Measurements from ENCODE around the gene PRICKLE4. TPM values are rescaled to one million over a fixed set of nuclear protein-coding genes. Genes with fewer than 3 reads are reported as not detected.

The PRICKLE4 gene
- total and polyA plus RNA-seq, 2 of the 13 experiments (the other 11 are each of a cell fraction or from before 2014, with no cell fraction given) = 0.92 to 1.2 TPM

DNA sequence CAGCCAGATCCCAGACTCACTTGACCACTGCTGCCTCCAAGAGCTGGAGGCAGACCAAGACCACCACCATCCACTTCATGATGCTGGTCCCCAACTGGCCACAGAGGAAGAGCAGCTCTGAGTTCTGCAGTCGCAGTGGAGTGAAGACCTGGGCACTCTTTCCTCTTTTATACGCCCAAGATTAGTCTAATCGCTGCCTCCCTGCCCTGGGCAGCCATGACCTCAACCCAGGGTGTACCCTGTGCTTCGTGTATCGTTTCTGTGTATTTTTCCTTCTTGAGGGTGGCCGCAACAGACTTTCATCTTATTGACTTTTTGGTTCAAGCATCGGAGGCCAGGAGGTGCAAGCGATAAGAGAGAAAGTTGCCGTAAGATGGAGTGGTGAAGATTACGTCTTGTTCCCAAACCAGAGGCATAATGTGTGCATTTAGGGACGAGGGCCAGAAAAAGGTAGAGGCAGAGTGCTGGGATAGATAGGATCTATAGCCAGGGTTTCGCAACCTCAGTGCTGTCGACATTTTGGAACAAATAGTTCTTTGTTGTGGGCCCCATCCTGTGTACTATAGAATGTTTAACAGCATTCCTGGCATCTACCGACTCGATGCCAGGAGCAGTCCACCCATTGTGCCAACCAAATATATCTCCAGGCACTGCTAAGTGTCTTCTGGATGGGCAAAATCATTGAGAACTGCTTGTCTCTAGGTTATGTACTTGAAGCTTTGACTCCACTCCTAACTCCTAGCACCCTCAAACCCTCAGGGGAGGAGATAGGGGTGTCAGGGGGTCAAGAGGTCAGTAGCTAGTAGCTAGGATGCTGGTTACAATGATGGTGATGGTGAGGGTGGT is 33.1 kb upstream of the PRICKLE4 start, which contains the start of gene PGC (continued):
- TF ChIP-seq ZNF724P (CRISPR knock-in tag; IDR thresholded peaks at IDR 0.05; ENCODE audit: borderline replicate concordance) = 0 out of 2 replicates have a peak, but pooled peaks have one; percentile 65
- peak; percentile 40 for TF ChIP-seq SMC3 (IDR thresholded peaks at IDR 0.05; ENCODE audit: low read length)
- peak; percentile 5 for TF ChIP-seq RBM22 (optimal IDR thresholded peaks at IDR 0.05; ENCODE audit: low read length)
- TF ChIP-seq TAF1 (CRISPR knock-in tag; IDR thresholded peaks at IDR 0.05) = peak; percentile 55; the same call in 1 of the 2 replicates
- peak; percentile 85 for TF ChIP-seq ZMYM2 (CRISPR knock-in tag; IDR thresholded peaks at IDR 0.05)
- TF ChIP-seq HNRNPH1 (optimal IDR thresholded peaks at IDR 0.05; ENCODE audit: low read depth, low read length) = no peak
- no peak for TF ChIP-seq GZF1 (CRISPR knock-in tag; IDR thresholded peaks at IDR 0.05)
- TF ChIP-seq ZNF770 (CRISPR knock-in tag; IDR thresholded peaks at IDR 0.05) = peak; percentile 70
- TF ChIP-seq, protein P1, sequence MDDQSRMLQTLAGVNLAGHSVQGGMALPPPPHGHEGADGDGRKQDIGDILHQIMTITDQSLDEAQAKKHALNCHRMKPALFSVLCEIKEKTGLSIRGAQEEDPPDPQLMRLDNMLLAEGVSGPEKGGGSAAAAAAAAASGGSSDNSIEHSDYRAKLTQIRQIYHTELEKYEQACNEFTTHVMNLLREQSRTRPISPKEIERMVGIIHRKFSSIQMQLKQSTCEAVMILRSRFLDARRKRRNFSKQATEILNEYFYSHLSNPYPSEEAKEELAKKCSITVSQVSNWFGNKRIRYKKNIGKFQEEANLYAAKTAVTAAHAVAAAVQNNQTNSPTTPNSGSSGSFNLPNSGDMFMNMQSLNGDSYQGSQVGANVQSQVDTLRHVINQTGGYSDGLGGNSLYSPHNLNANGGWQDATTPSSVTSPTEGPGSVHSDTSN (CRISPR knock-in tag; IDR thresholded peaks at IDR 0.05; ENCODE audit: borderline replicate concordance) = no peak
- TF ChIP-seq RBFOX2 (IDR thresholded peaks at IDR 0.05; ENCODE audit: low read depth, low read length) = no peak; the same call in 1 of the 2 replicates
- TF ChIP-seq NFATC3 (CRISPR knock-in tag; IDR thresholded peaks at IDR 0.05) = peak; percentile 77; the same call in 1 of the 2 replicates
- no peak for TF ChIP-seq ZNF367 (CRISPR knock-in tag; IDR thresholded peaks at IDR 0.05; ENCODE audit: borderline replicate concordance)
- TF ChIP-seq SOX5 (CRISPR knock-in tag; IDR thresholded peaks at IDR 0.05; ENCODE audit: borderline replicate concordance) = peak; percentile 93
- TF ChIP-seq ZNF605 (CRISPR knock-in tag; IDR thresholded peaks at IDR 0.05) = peak; percentile 91
- TF ChIP-seq, protein P2, sequence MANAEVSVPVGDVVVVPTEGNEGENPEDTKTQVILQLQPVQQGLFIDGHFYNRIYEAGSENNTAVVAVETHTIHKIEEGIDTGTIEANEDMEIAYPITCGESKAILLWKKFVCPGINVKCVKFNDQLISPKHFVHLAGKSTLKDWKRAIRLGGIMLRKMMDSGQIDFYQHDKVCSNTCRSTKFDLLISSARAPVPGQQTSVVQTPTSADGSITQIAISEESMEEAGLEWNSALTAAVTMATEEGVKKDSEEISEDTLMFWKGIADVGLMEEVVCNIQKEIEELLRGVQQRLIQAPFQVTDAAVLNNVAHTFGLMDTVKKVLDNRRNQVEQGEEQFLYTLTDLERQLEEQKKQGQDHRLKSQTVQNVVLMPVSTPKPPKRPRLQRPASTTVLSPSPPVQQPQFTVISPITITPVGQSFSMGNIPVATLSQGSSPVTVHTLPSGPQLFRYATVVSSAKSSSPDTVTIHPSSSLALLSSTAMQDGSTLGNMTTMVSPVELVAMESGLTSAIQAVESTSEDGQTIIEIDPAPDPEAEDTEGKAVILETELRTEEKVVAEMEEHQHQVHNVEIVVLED (CRISPR knock-in tag; IDR thresholded peaks at IDR 0.05; ENCODE audit: borderline replicate concordance) = peak; percentile 66; the same call in 1 of the 2 replicates
- TF ChIP-seq, protein P3, sequence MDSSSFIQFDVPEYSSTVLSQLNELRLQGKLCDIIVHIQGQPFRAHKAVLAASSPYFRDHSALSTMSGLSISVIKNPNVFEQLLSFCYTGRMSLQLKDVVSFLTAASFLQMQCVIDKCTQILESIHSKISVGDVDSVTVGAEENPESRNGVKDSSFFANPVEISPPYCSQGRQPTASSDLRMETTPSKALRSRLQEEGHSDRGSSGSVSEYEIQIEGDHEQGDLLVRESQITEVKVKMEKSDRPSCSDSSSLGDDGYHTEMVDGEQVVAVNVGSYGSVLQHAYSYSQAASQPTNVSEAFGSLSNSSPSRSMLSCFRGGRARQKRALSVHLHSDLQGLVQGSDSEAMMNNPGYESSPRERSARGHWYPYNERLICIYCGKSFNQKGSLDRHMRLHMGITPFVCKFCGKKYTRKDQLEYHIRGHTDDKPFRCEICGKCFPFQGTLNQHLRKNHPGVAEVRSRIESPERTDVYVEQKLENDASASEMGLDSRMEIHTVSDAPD (CRISPR knock-in tag; IDR thresholded peaks at IDR 0.05) = peak; percentile 98
- TF ChIP-seq ZNF614 (CRISPR knock-in tag; IDR thresholded peaks at IDR 0.05; ENCODE audit: borderline replicate concordance) = no peak; the same call in 1 of the 2 replicates
- TF ChIP-seq NR2C2 (CRISPR knock-in tag; IDR thresholded peaks at IDR 0.05; ENCODE audit: borderline replicate concordance) = peak; percentile 81
- TF ChIP-seq KMT2A (CRISPR knock-in tag; IDR thresholded peaks at IDR 0.05) = peak; percentile 20
- TF ChIP-seq YEATS4 (CRISPR knock-in tag; IDR thresholded peaks at IDR 0.05; ENCODE audit: borderline replicate concordance) = peak; percentile 74
- TF ChIP-seq ZNF121 (CRISPR knock-in tag; IDR thresholded peaks at IDR 0.05) = peak; percentile 52
- peak; percentile 75 for TF ChIP-seq POGZ (CRISPR knock-in tag; IDR thresholded peaks at IDR 0.05)

Measured in HepG2 (cell line).